Kidney (tissue), 14 donors: ENCODE data around the gene CHN2. TPM values are rescaled to one million over a fixed set of nuclear protein-coding genes. Genes with fewer than 3 reads are reported as not detected.

ENCODE experiments used
- DNase-seq, 5 donors: peaks; one replicate each; pipeline ENCODE4 v3.0.0-alpha.2; 2013 to 2020
- FAIRE-seq: peaks from 2 replicates; lab custom pipeline; 2012; peaks lifted over from hg19 to GRCh38; lab: Jason Lieb, UNC
- H3K27ac ChIP-seq, 2 donors: one replicate each; pipeline ENCODE4 v1.7.0; 2013; ENCODE audit warnings: low read depth in 2 of 2, low read length in 2 of 2, inconsistent platforms in 1 of 2
- H3K27me3 ChIP-seq: one replicate; pipeline ENCODE4 v1.7.1; 2013; ENCODE audit warnings: low read length, inconsistent platforms; ENCODE audit not compliant: control insufficient read depth, insufficient read depth
- H3K36me3 ChIP-seq, 3 donors: one replicate each; pipeline versions ENCODE4 v1.7.0 to v1.7.1; 2013; ENCODE audit warnings: low read length in 3 of 3, control low read depth in 1 of 3, inconsistent platforms in 1 of 3; ENCODE audit not compliant: insufficient read depth in 3 of 3, control insufficient read depth in 2 of 3
- H3K4me1 ChIP-seq, 3 donors: one replicate each; pipeline versions ENCODE4 v1.7.0 to v1.7.1; 2013; ENCODE audit warnings: low read length in 3 of 3, inconsistent platforms in 1 of 3, low read depth in 1 of 3; ENCODE audit not compliant: control insufficient read depth in 2 of 3, insufficient read depth in 2 of 3
- H3K4me3 ChIP-seq, 3 donors: one replicate each; pipeline versions ENCODE4 v1.7.0 to v1.8.1; 2013; ENCODE audit warnings: low read length in 3 of 3, control low read depth in 1 of 3, inconsistent platforms in 1 of 3
- H3K9ac ChIP-seq, 3 donors: one replicate each; pipeline versions ENCODE4 v1.7.0 to v1.7.1; 2013; ENCODE audit warnings: low read length in 3 of 3, control low read depth in 1 of 3, inconsistent platforms in 1 of 3
- H3K9me3 ChIP-seq, 3 donors: one replicate each; pipeline versions ENCODE4 v1.7.0 to v1.7.1; 2013; ENCODE audit warnings: low read length in 3 of 3, control low read depth in 1 of 3, inconsistent platforms in 1 of 3; ENCODE audit not compliant: control insufficient read depth in 2 of 3, insufficient read depth in 1 of 3
- intact Hi-C: fragments of 100-400 bp; cut with DNase I; formaldehyde crosslinking; loops from one replicate; pipeline ENCODE4 v1.11.1; 2022
- polyA plus RNA-seq: library from polyadenylated mRNA; stranded (reverse); fragments of 350-450 nt; fragmentation: Illumina TruSeq; extraction: RNeasy Lipid Tissue Mini Kit (QIAGEN cat#74804); gene quantifications from one replicate; pipeline ENCODE4 v1.2.3, GENCODE V29; 2014; ENCODE audit warnings: low read depth, low replicate concordance; ENCODE audit not compliant: insufficient read depth
- total RNA-seq: library from RNA; stranded (reverse); fragmentation: NEBNext Ultra II Directional; extraction: Animal tissue kit (Norgen Biotek cat#: 25700); gene quantifications from one replicate; pipeline ENCODE4 v1.2.1, GENCODE V29; 2021
- TF ChIP-seq, protein P1 (sequence below): IDR thresholded peaks from 3 replicates; pipeline ENCODE4 v1.5.1; 2012; ENCODE audit warnings: mild to moderate bottlenecking, moderate library complexity, borderline replicate concordance; ENCODE audit not compliant: insufficient read depth; ENCODE audit errors: extremely low read depth
- donor health status: control.
- donor health status: control.
- donor health status: control.
- donor health status: control.
- donor health status: control.
- donor health status: DM: yes; HTN: yes; CAD: no.
- donor health status: Normal renal cell carcinoma (clear cell type).

CHN2 gene
- total and polyA plus RNA-seq, 2 donors from 2014 or later = 7.4 to 22.5 TPM

DNA sequence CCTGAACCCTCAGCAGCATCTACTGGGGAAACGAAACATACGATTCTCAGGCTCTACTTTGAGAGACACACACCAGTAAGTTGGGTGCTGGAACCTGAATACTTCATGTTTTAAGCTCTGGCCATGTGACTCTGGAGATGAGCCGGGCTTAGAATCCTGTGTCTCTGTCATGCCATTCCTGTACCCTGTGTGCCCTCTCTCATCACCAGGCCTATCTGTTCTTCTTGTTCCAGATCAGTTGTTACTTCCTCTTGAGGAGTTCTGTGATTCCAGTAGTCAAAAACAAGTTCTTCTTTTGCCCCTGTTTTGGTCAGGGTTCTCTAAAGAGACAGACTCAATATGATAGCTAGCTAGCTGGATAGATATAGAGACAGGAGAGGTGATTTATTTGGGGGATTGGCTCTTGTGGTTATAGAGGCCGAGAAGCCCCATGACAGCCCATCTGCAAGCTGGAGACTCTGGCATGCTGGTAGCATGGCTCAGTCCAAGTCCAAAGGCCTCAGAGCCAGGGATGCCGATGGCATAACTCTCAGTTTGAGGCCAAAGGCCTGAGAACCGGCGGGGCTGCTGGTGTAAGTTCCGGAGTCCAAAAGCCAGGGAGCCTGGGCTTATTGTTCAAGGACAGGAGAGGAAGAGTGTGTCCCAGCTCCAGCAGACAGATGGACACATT, 54.3 kb downstream of the CHN2 start:
- intact Hi-C loops = no loop called here
- FAIRE-seq (no peak), DNase-seq (peak in 2 of 5 donors; percentile 26 to 34)
- TF ChIP-seq, protein P1, sequence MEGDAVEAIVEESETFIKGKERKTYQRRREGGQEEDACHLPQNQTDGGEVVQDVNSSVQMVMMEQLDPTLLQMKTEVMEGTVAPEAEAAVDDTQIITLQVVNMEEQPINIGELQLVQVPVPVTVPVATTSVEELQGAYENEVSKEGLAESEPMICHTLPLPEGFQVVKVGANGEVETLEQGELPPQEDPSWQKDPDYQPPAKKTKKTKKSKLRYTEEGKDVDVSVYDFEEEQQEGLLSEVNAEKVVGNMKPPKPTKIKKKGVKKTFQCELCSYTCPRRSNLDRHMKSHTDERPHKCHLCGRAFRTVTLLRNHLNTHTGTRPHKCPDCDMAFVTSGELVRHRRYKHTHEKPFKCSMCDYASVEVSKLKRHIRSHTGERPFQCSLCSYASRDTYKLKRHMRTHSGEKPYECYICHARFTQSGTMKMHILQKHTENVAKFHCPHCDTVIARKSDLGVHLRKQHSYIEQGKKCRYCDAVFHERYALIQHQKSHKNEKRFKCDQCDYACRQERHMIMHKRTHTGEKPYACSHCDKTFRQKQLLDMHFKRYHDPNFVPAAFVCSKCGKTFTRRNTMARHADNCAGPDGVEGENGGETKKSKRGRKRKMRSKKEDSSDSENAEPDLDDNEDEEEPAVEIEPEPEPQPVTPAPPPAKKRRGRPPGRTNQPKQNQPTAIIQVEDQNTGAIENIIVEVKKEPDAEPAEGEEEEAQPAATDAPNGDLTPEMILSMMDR = no peak
- no peak overlapping the region for H3K4me3 ChIP-seq
- peak overlapping the region; percentile 53 to 56 for H3K27ac ChIP-seq
- H3K27me3 ChIP-seq = no peaks in the 10 kb centered on the region
- H3K9me3 ChIP-seq = no peaks in the 10 kb centered on the region
- peaks cover 0 to 14% (median 7%) of the 10 kb centered on the region in 3 donors for H3K4me1 ChIP-seq
- H3K9ac ChIP-seq = no peak overlapping the region
- no peaks in the 10 kb centered on the region for H3K36me3 ChIP-seq

DNA sequence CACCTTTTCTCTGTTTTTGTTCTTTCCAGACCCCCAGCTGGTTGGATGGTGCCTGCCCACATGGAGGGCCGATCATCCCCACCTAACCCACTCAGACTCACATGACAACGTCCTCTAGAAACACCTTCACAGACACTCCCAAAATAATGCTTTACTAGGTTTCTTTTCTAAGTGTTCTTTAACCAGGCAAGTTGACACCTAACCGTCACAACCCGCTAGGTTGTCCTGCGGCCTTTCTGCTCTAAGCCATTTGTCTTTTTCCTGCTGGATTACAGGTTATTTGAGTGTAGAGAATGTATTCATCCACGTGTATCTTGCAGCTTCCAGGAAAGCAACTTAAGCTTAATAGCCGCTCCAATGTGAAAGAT, 54.8 kb downstream of the CHN2 start:
- DNase-seq = peak in 3 of 5 donors; percentile 47 to 65 (median 63)
- FAIRE-seq = no peak

DNA sequence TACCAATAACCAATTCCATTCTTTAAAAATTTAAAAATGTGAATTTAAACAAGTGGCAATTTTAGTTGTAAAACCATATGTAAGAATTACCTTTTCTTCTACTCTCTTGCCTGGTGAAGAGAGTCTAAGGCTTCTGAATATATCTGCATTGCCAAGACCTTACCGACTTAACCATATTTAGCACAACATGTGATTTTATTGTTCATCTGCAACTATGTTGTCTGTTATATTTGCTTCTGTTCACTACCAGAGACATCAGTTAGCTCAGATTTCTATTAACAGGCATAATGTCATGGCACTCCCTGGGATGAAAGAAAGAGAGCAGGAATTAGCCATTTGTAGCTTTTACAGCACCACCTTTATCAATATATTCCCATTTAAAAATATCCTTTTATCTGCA, 55.3 kb downstream of the CHN2 start:
- no peak for DNase-seq
- peak overlapping the region in 1 of 2 donors; percentile 12 for H3K27ac ChIP-seq
- TF ChIP-seq, protein P1 = no peak
- H3K9ac ChIP-seq = no peak overlapping the region
- no peak for FAIRE-seq
- intact Hi-C loops = no loop called here
- H3K9me3 ChIP-seq = no peaks in the 10 kb centered on the region
- H3K36me3 ChIP-seq = no peaks in the 10 kb centered on the region
- no peaks in the 10 kb centered on the region for H3K27me3 ChIP-seq
- H3K4me1 ChIP-seq = peaks cover 0 to 14% (median 9%) of the 10 kb centered on the region in 3 donors
- no peak overlapping the region for H3K4me3 ChIP-seq

More for the DNA sequence above, 54.8 kb downstream of the CHN2 start:
- intact Hi-C loops = no loop called here
- Histone ChIP-seq H3K27me3 (no peaks in the 10 kb centered on the region), H3K4me3 (no peak overlapping the region), H3K9ac (no peak overlapping the region), H3K36me3 (no peaks in the 10 kb centered on the region), H3K9me3 (no peaks in the 10 kb centered on the region), H3K4me1 (peaks cover 0 to 14% (median 7%) of the 10 kb centered on the region in 3 donors), H3K27ac (peak overlapping the region in 1 of 2 donors; percentile 12)
- TF ChIP-seq, protein P1 = no peak
